ENCODE measurements around the gene GDPD3.

- TF ChIP-seq CTCF (IDR thresholded peaks at IDR 0.05; ENCODE audit: insufficient read depth, low read length) = no peak
- TF ChIP-seq REST (IDR thresholded peaks at IDR 0.05; ENCODE audit: insufficient replicate concordance, low read depth) = no peak
Observed at GRCh38 chr16:30060346-30060745, 53.0 kb downstream of the GDPD3 start.

All from HL-60 (cell line).